Astrocyte (in vitro differentiated cells and primary cell): ENCODE results near the gene BAG5.

Experiments
- EZH2 ChIP-seq: IDR thresholded peaks from 2 replicates; pipeline ENCODE4 v1.6.1; 2012; ENCODE audit warnings: mild to moderate bottlenecking, low read length, inconsistent platforms; ENCODE audit not compliant: insufficient read depth
- TF ChIP-seq, protein P1 (sequence below): IDR thresholded peaks from 2 replicates; pipeline ENCODE4 v1.5.1; 2011; ENCODE audit warnings: low read depth, mild to moderate bottlenecking, inconsistent platforms, low read length, moderate library complexity; ENCODE audit not compliant: insufficient read depth

DNA sequence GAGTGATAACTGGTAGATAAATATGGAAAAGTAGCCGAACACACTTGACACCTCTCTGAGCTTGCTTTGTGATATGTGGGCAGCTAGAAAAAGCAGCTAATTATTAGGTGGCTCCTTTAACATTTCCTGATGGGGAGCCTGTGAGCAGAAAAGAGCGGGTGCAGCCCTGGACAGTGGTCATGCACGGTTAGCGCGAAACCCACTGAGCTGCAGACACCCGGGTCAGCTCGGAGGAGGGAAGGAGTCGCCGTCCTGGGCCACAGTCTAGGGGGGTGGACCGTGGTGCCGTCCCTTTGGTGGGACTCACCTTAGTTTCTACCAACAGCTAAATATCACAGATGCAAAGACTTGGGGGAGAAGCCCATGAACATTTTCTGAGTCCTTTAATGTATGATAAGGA lies 7.0 kb upstream of the BAG5 start:
- TF ChIP-seq, protein P1, sequence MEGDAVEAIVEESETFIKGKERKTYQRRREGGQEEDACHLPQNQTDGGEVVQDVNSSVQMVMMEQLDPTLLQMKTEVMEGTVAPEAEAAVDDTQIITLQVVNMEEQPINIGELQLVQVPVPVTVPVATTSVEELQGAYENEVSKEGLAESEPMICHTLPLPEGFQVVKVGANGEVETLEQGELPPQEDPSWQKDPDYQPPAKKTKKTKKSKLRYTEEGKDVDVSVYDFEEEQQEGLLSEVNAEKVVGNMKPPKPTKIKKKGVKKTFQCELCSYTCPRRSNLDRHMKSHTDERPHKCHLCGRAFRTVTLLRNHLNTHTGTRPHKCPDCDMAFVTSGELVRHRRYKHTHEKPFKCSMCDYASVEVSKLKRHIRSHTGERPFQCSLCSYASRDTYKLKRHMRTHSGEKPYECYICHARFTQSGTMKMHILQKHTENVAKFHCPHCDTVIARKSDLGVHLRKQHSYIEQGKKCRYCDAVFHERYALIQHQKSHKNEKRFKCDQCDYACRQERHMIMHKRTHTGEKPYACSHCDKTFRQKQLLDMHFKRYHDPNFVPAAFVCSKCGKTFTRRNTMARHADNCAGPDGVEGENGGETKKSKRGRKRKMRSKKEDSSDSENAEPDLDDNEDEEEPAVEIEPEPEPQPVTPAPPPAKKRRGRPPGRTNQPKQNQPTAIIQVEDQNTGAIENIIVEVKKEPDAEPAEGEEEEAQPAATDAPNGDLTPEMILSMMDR, result no peak
- TF ChIP-seq EZH2, result no peak
